Measurements from ENCODE around the gene RAD51B. TPM values are rescaled to one million over a fixed set of nuclear protein-coding genes. Genes with fewer than 3 reads are reported as not detected.
A peak's percentile ranks its signal among the peaks of the same experiment; 100 is the strongest.

The RAD51B gene
- total RNA-seq, 4 donors from 2014 or later = 12.6 to 26.4 (median 16.7) TPM

GRCh38 chr14:67800743-67801142 lies 18.8 kb upstream of the RAD51B start:
- no peak overlapping the region for H3K4me3 ChIP-seq
- no peaks in the 10 kb centered on the region for H3K4me1 ChIP-seq
- H3K9me3 ChIP-seq = no peaks in the 10 kb centered on the region
- peaks cover 2 to 99% (median 52%) of the 10 kb centered on the region in 3 donors for H3K36me3 ChIP-seq
- WGBS, 2 donors = 92 to 95% methylated on average over 4 of the region's 4 CpGs
- no peak for DNase-seq (ENCODE audit: low spot score in 2 of 2)
- no peaks in the 10 kb centered on the region for H3K27me3 ChIP-seq
- H3K27ac ChIP-seq = no peak overlapping the region
- TF ChIP-seq POLR2A (IDR thresholded peaks at IDR 0.05) (no peak), EP300 (IDR thresholded peaks at IDR 0.05) (no peak)
- TF ChIP-seq, protein P1, sequence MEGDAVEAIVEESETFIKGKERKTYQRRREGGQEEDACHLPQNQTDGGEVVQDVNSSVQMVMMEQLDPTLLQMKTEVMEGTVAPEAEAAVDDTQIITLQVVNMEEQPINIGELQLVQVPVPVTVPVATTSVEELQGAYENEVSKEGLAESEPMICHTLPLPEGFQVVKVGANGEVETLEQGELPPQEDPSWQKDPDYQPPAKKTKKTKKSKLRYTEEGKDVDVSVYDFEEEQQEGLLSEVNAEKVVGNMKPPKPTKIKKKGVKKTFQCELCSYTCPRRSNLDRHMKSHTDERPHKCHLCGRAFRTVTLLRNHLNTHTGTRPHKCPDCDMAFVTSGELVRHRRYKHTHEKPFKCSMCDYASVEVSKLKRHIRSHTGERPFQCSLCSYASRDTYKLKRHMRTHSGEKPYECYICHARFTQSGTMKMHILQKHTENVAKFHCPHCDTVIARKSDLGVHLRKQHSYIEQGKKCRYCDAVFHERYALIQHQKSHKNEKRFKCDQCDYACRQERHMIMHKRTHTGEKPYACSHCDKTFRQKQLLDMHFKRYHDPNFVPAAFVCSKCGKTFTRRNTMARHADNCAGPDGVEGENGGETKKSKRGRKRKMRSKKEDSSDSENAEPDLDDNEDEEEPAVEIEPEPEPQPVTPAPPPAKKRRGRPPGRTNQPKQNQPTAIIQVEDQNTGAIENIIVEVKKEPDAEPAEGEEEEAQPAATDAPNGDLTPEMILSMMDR (IDR thresholded peaks at IDR 0.05) = no peak

GRCh38 chr14:67806246-67806645 lies 13.3 kb upstream of the RAD51B start:
- no peak for DNase-seq (ENCODE audit: low spot score in 2 of 2)
- TF ChIP-seq EP300 (IDR thresholded peaks at IDR 0.05) (no peak), POLR2A (IDR thresholded peaks at IDR 0.05) (no peak)
- TF ChIP-seq, protein P1 (IDR thresholded peaks at IDR 0.05) = no peak
- no peak overlapping the region for H3K4me3 ChIP-seq
- H3K4me1 ChIP-seq = no peaks in the 10 kb centered on the region
- 40 to 55% methylated on average over 3 of the region's 3 CpGs for WGBS, 2 donors
- peaks cover 0 to 98% (median 60%) of the 10 kb centered on the region in 3 donors for H3K36me3 ChIP-seq
- H3K27me3 ChIP-seq = no peaks in the 10 kb centered on the region
- no peak overlapping the region for H3K27ac ChIP-seq
- no peaks in the 10 kb centered on the region for H3K9me3 ChIP-seq

DNA sequence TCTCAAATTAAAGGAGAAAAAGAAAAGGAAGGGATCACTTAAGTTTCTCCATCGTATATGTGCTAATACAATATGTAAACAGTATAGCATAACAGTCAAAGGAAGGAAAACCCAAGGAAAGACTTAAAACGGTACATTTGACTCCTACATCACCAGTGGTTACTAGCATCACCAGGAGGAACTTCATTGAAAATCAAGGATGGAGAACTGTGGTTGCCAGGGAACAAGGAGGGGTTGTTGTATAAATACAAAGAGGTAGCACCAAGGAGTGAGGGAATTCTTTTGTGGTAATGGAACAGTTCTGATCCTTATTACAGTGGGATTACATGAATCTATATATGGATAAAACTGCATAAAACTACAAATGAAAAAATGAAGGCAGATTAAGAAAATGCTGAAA lies 4.8 kb upstream of the RAD51B start:
- Histone ChIP-seq H3K36me3 (peaks cover 0 to 27% (median 3%) of the 10 kb centered on the region in 3 donors), H3K27me3 (no peaks in the 10 kb centered on the region), H3K27ac (no peak overlapping the region), H3K4me1 (peaks cover 0 to 26% (median 12%) of the 10 kb centered on the region in 4 donors), H3K9me3 (no peaks in the 10 kb centered on the region), H3K4me3 (no peak overlapping the region)
- TF ChIP-seq, protein P1 (IDR thresholded peaks at IDR 0.05) = no peak
- no peak for TF ChIP-seq POLR2A (IDR thresholded peaks at IDR 0.05)
- TF ChIP-seq EP300 (IDR thresholded peaks at IDR 0.05) = no peak
- DNase-seq (ENCODE audit: low spot score in 2 of 2) = no peak
- 73 to 77% methylated on average over 2 of the region's 2 CpGs for WGBS, 2 donors

- WGBS, 2 donors = 4 to 7% methylated on average over 14 of the region's 14 CpGs
- Histone ChIP-seq H3K9me3 (no peaks in the 10 kb centered on the region), H3K27ac (peak overlapping the region; percentile 71 to 87 (median 84)), H3K4me1 (peaks cover 0 to 31% (median 12%) of the 10 kb centered on the region in 4 donors), H3K27me3 (no peaks in the 10 kb centered on the region), H3K36me3 (peaks cover 0 to 18% (median 3%) of the 10 kb centered on the region in 3 donors), H3K4me3 (peak overlapping the region; percentile 66 to 86 (median 78))
- no peak for DNase-seq (ENCODE audit: low spot score in 2 of 2)
- TF ChIP-seq EP300 (IDR thresholded peaks at IDR 0.05) (no peak), POLR2A (IDR thresholded peaks at IDR 0.05) (no peak)
- TF ChIP-seq, protein P1 (IDR thresholded peaks at IDR 0.05) = no peak
Measured at GRCh38 chr14:67815573-67816225, 3.9 kb upstream of the RAD51B start.

GRCh38 chr14:67816326-67817002 lies 3.1 kb upstream of the RAD51B start, which contains the start of gene ZFYVE26:
ZFYVE26 (minus strand) TSS chr14:67816590; CDS start chr14:67815963, 627 bp downstream.
- Histone ChIP-seq H3K4me1 (peaks cover 0 to 35% (median 14%) of the 10 kb centered on the region in 4 donors), H3K27ac (peak within 1 kb of the TSS; percentile 71 to 87 (median 84)), H3K27me3 (no peaks in the 10 kb centered on the region), H3K9me3 (no peaks in the 10 kb centered on the region), H3K36me3 (peaks cover 0 to 14% (median 3%) of the 10 kb centered on the region in 3 donors), H3K4me3 (peak within 1 kb of the TSS; percentile 66 to 86 (median 78))
- TF ChIP-seq EP300 (IDR thresholded peaks at IDR 0.05) = peak; percentile 34 to 90
- peak; percentile 16 to 46 for TF ChIP-seq POLR2A (IDR thresholded peaks at IDR 0.05)
- TF ChIP-seq, protein P1 (IDR thresholded peaks at IDR 0.05) = peak in 1 of 5 experiments; percentile 19
- WGBS, 2 donors = 1% methylated on average over 25 to 26 of the region's 26 CpGs
- DNase-seq (ENCODE audit: low spot score in 2 of 2) = peak; percentile 87 to 96

Measured in tibial nerve (tissue), 4 donors.